Measurements from ENCODE around the gene SMIM35. TPM values are rescaled to one million over a fixed set of nuclear protein-coding genes. Genes with fewer than 3 reads are reported as not detected.

Gene SMIM35
- total and polyA plus RNA-seq, 8 donors, result 0.20 to 1.1 (median 0.55) TPM; not detected in 2

DNA sequence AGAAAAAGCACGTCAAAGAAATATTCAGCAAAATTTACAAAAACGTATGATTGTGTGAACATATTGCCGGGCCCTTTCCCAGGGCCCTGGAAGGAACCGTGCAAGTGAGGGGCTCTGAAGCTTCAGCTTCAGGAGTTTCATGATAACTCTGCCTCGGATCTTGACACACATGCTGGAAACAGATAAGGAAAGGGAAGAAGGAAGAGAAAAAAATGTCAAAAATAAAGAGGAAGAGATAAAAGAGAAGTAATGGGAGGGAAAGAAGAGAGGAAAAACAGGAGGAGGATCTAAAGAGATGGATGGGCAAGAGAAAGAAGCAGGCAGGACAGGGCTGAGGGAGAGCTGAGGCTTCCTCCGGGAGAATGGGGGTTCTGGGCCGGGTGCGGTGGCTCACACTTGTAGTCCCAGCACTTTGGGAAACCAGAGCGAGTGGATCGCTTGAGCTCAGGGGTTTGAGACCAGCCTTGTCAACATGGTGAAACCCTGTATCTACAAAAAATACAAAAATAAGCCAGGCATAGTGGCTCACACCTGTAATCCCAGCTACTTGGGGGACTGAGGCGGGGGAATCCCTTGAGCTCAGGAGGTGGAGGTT lies 12.6 kb downstream of the SMIM35 start:
- peaks cover 0 to 27% of the 10 kb centered on the region in 2 donors for H3K27me3 ChIP-seq
- intact Hi-C loops (cut with DNase I), result no loop called here

DNA sequence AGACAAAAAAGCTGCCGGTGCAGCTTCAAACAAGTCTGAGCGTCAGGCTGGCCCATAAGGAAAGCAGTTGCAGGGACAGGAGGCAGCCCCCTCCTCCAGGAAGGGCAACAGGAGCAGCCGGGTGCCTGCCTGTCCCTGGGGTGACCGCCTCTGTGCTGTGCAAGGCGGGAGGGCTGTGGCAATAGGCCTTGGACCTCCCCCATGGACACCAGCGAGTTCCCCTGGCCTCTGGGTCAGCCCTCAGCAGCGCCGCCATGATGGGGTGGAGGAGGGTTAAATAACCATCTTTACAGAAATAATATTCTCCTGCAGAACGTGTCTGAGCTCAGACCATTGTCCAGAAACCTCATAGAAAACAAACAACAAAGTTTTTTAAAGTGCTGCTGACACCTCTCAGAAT lies 13.2 kb downstream of the SMIM35 start:
- Histone ChIP-seq H3K4me3 (no peak overlapping the region), H3K9me3 (no peaks in the 10 kb centered on the region), H3K4me1 (no peaks in the 10 kb centered on the region), H3K27me3 (peaks cover 0 to 25% of the 10 kb centered on the region in 2 donors), H3K27ac (no peak overlapping the region), H3K36me3 (no peaks in the 10 kb centered on the region)
- no peak for DNase-seq
- TF ChIP-seq, protein P1, sequence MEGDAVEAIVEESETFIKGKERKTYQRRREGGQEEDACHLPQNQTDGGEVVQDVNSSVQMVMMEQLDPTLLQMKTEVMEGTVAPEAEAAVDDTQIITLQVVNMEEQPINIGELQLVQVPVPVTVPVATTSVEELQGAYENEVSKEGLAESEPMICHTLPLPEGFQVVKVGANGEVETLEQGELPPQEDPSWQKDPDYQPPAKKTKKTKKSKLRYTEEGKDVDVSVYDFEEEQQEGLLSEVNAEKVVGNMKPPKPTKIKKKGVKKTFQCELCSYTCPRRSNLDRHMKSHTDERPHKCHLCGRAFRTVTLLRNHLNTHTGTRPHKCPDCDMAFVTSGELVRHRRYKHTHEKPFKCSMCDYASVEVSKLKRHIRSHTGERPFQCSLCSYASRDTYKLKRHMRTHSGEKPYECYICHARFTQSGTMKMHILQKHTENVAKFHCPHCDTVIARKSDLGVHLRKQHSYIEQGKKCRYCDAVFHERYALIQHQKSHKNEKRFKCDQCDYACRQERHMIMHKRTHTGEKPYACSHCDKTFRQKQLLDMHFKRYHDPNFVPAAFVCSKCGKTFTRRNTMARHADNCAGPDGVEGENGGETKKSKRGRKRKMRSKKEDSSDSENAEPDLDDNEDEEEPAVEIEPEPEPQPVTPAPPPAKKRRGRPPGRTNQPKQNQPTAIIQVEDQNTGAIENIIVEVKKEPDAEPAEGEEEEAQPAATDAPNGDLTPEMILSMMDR (IDR thresholded peaks at IDR 0.05), result no peak
- intact Hi-C loops (cut with DNase I), result no loop called here
- no peak for ATAC-seq

More for the DNA sequence above, 12.6 kb downstream of the SMIM35 start:
- Histone ChIP-seq H3K9me3 (no peaks in the 10 kb centered on the region), H3K27ac (no peak overlapping the region), H3K36me3 (no peaks in the 10 kb centered on the region), H3K4me1 (no peaks in the 10 kb centered on the region), H3K4me3 (no peak overlapping the region)
- TF ChIP-seq, protein P1 (IDR thresholded peaks at IDR 0.05), result no peak
- DNase-seq (no peak), ATAC-seq (no peak)

DNA sequence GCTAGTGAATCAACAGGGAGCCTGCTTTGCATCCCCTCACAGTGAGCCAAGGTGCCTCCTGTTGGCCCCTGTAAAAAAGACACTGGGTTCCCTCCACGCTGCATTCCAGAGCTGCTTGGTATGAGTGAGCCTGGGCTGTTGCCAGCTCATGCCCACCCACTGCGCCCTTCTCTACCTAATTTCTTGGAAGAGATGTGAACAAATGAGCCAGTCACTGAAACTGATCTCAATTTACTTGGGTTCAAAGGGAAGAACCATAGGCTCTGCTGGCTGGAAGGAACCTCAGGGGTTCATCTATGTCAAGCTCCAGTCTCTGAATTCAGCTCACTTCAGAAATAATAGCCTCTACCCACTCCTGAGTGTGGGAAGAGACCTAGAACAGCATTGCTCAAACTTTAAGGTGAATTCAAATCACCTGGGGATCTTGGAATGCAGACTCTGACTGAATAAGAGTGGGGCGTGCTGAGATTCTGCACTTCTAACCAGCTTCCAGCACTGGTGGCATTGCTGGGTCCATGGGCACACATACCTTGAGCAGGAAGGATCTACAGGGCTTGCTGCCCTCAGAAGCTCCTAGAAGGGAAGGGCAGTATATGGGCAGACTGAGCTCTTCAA lies 15.2 kb downstream of the SMIM35 start:
- ATAC-seq (no peak), DNase-seq (no peak)
- H3K27ac ChIP-seq, result no peak overlapping the region
- H3K36me3 ChIP-seq, result no peaks in the 10 kb centered on the region
- no peak overlapping the region for H3K4me3 ChIP-seq
- intact Hi-C loops (cut with DNase I), result no loop called here
- TF ChIP-seq, protein P1 (IDR thresholded peaks at IDR 0.05), result no peak
- H3K27me3 ChIP-seq, result peaks cover 0 to 15% of the 10 kb centered on the region in 2 donors
- no peaks in the 10 kb centered on the region for H3K9me3 ChIP-seq
- H3K4me1 ChIP-seq, result no peaks in the 10 kb centered on the region

DNA sequence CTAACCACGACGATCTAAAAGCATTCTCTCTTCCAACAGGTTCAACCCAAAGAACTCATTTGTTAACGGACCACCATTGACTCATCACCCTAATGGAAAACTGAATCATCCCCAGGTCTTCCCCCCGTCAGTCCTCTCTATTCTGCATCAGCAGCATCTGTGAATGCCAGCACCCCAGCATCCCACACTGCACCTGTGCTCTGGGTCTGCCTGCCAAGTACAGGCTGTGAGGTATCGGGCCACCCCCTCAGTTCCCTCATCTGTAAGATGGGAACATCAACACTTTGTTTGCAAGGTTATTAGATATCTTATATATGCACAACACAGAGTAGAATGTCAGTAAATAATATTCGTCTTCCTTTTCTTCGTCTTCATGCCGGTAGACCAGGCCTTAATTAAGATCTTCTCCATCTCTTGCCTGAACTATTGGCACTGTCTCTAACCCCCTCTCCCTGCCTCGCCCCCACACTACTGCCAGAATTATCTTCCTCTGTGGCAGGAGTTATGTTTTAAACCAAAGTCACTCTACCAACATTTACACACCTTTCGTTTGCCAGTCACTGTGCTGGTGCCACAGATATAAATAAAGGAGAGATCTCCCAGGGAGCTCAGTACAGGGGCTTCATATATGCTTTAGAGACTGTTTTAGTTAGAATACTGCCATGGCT lies 17.7 kb downstream of the SMIM35 start:
- Histone ChIP-seq H3K36me3 (no peaks in the 10 kb centered on the region), H3K27ac (no peak overlapping the region), H3K9me3 (no peaks in the 10 kb centered on the region), H3K27me3 (peaks cover 0 to 7% of the 10 kb centered on the region in 2 donors), H3K4me3 (no peak overlapping the region), H3K4me1 (no peaks in the 10 kb centered on the region)
- DNase-seq (no peak), ATAC-seq (no peak)
- TF ChIP-seq, protein P1 (IDR thresholded peaks at IDR 0.05), result no peak
- intact Hi-C loops (cut with DNase I), result no loop called here

DNA sequence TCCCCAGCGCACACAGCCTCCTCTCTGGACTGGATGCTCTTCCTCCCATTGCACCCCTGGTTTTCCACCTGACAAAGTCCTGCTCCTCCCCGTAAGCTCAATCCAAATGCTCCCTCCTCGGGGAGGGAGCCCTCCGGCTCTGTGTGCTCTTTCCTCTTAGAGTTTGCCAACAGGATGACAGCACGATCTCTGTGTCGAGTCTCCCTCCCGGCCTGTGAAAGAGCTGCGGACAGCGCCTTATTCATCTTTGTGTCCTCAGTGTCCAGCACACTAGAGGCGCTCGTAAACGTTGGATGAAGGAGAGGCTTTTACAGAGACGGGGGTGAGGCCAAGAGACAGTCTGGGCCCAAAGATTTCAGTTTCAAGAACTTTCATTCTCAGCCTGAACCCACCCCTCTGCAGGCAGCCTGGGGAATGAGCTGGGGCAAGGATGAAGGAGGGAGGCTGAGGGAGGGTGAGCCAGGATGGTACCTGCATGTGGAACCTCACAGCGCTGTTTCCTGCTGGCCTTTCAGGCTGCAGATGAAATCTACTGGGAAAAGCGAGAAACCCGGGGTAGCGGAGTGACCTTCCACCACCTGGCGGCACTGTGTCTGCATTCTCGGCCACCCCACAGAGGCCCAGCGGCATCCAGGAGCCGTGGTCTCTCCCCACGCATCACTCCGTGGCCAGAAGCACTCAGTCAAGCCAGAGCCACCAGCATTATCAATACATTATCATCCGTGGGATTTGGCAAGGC lies 18.4 kb downstream of the SMIM35 start:
- TF ChIP-seq, protein P1 (IDR thresholded peaks at IDR 0.05), result no peak
- H3K9me3 ChIP-seq, result no peaks in the 10 kb centered on the region
- no peak for ATAC-seq
- H3K27me3 ChIP-seq, result peaks cover 0 to 7% of the 10 kb centered on the region in 2 donors
- H3K36me3 ChIP-seq, result no peaks in the 10 kb centered on the region
- H3K27ac ChIP-seq, result no peak overlapping the region
- no peaks in the 10 kb centered on the region for H3K4me1 ChIP-seq
- intact Hi-C loops (cut with DNase I), result no loop called here
- DNase-seq, result no peak
- no peak overlapping the region for H3K4me3 ChIP-seq

All from left lung (tissue), 10 donors.